H1 (cell line): ENCODE results near the gene HLA-DMB. TPM values are rescaled to one million over a fixed set of nuclear protein-coding genes. Genes with fewer than 3 reads are reported as not detected.
A peak's percentile ranks its signal among the peaks of the same experiment; 100 is the strongest.

ENCODE experiments used
- CTCF ChIA-PET: fragments of 300-600 bp; sonication (Branson Sonifier 250); formaldehyde crosslinking; loops from one replicate; lab custom pipeline; 2021; ENCODE audit not compliant: partially characterized antibody; lab: Charles Lee
- POLR2A ChIA-PET: fragments of 300-600 bp; sonication (Branson Sonifier 250); formaldehyde crosslinking; loops from one replicate; lab custom pipeline; 2021; ENCODE audit warnings: inconsistent platforms; ENCODE audit not compliant: partially characterized antibody; lab: Charles Lee
- DNase-seq, 2 experiments: peaks; one replicate each; pipeline versions ENCODE4 v3.0.0 to v3.0.0-alpha.2; 2010 to 2022; ENCODE audit warnings: low spot score in 2 of 2, low read depth in 1 of 2, mixed read lengths in 1 of 2
- FAIRE-seq: peaks from 2 replicates; lab custom pipeline; 2011; peaks lifted over from hg19 to GRCh38; lab: Jason Lieb, UNC
- H2AFZ ChIP-seq: 2 replicates; pipeline ENCODE4 v1.8.1; 2012; ENCODE audit warnings: low read length, inconsistent platforms
- H2AK5ac ChIP-seq: 2 replicates; pipeline ENCODE4 v1.6.1; 2013; ENCODE audit warnings: low read depth, low read length
- H2BK120ac ChIP-seq: replicated peaks from 2 replicates; pipeline ENCODE3; 2013; ENCODE audit warnings: low read depth, low read length, inconsistent platforms
- H2BK12ac ChIP-seq: 2 replicates; pipeline ENCODE4 v1.6.1; 2013; ENCODE audit warnings: low read depth, low read length
- H2BK15ac ChIP-seq: 2 replicates; pipeline ENCODE4 v1.6.1; 2013; ENCODE audit warnings: low read length
- H2BK20ac ChIP-seq: 2 replicates; pipeline ENCODE4 v1.6.1; 2013; ENCODE audit warnings: low read length
- H2BK5ac ChIP-seq: 2 replicates; pipeline ENCODE4 v1.6.1; 2013; ENCODE audit warnings: low read depth, low read length
- H3K14ac ChIP-seq: 2 replicates; pipeline ENCODE4 v1.6.1; 2013; ENCODE audit warnings: inconsistent platforms; ENCODE audit not compliant: insufficient read length
- H3K18ac ChIP-seq: 2 replicates; pipeline ENCODE4 v1.6.1; 2013; ENCODE audit warnings: low read length; ENCODE audit errors: extremely low read depth
- H3K23ac ChIP-seq: 2 replicates; pipeline ENCODE4 v1.6.1; 2013; ENCODE audit warnings: inconsistent platforms; ENCODE audit not compliant: insufficient read length
- H3K23me2 ChIP-seq: 2 replicates; pipeline ENCODE4 v1.6.1; 2013; ENCODE audit warnings: low read depth, low read length
- H3K27ac ChIP-seq: 2 replicates; pipeline ENCODE4 v1.6.1; 2011; ENCODE audit warnings: low read depth, low read length, inconsistent platforms
- H3K27me3 ChIP-seq, 4 experiments: replicated peaks in 1 of 4; 1 replicate in 1 of 4; 2 replicates in 3 of 4; pipeline versions ENCODE4 v1.6.1 to v1.8.1; 2011 to 2013; ENCODE audit warnings: low read length in 3 of 4, mild to moderate bottlenecking in 3 of 4, inconsistent platforms in 2 of 4, mixed read lengths in 2 of 4, moderate library complexity in 1 of 4; ENCODE audit not compliant: control insufficient read depth in 3 of 4, insufficient read depth in 3 of 4; ENCODE audit errors: extremely low read depth in 1 of 4
- H3K36me3 ChIP-seq, 4 experiments: 2 replicates each; pipeline versions ENCODE4 v1.6.1 to v1.8.1; 2011 to 2013; ENCODE audit warnings: mild to moderate bottlenecking in 4 of 4, low read length in 3 of 4, moderate library complexity in 2 of 4, control low read depth in 1 of 4, inconsistent platforms in 1 of 4; ENCODE audit not compliant: insufficient read depth in 4 of 4, control insufficient read depth in 2 of 4
- H3K4ac ChIP-seq: replicated peaks from 2 replicates; pipeline ENCODE3; 2013; ENCODE audit warnings: low read length, low read depth, mixed read lengths, inconsistent platforms; ENCODE audit not compliant: insufficient read length
- H3K4me1 ChIP-seq, 4 experiments: replicated peaks in 1 of 4; 1 replicate in 1 of 4; 2 replicates in 3 of 4; pipeline versions ENCODE4 v1.6.1 to v1.8.1; 2011 to 2013; ENCODE audit warnings: low read length in 3 of 4, inconsistent platforms in 2 of 4, mixed read lengths in 1 of 4; ENCODE audit not compliant: insufficient read depth in 4 of 4, control insufficient read depth in 3 of 4
- H3K4me2 ChIP-seq, 2 experiments: 2 replicates each; pipeline versions ENCODE4 v1.6.1 to v1.8.1; 2011 to 2013; ENCODE audit warnings: low read depth in 2 of 2, low read length in 2 of 2, control low read depth in 1 of 2, inconsistent platforms in 1 of 2, mild to moderate bottlenecking in 1 of 2; ENCODE audit not compliant: insufficient read depth in 1 of 2
- H3K4me3 ChIP-seq, 4 experiments: fragments of 200-600, 300-600 bp in 1 of 4; sonication (generic), shearing (Covaris generic), sonication (Bioruptor Twin) in 1 of 4; 2 replicates each; pipeline versions ENCODE4 v1.5.1 to v1.8.1; 2011 to 2016; ENCODE audit warnings: low read length in 4 of 4, low read depth in 3 of 4, control low read depth in 2 of 4, inconsistent platforms in 2 of 4, mild to moderate bottlenecking in 2 of 4, mixed read lengths in 1 of 4, moderate library complexity in 1 of 4; ENCODE audit not compliant: insufficient read depth in 2 of 4; ENCODE audit errors: extremely low read depth in 1 of 4
- H3K56ac ChIP-seq: replicated peaks from 2 replicates; pipeline ENCODE3; 2013; ENCODE audit warnings: low read depth, mild to moderate bottlenecking, mixed read lengths, low read length, inconsistent platforms; ENCODE audit not compliant: insufficient read length
- H3K79me1 ChIP-seq: 2 replicates; pipeline ENCODE4 v1.6.1; 2013; ENCODE audit warnings: low read depth, low read length, control low read depth
- H3K79me2 ChIP-seq, 2 experiments: 2 replicates each; pipeline versions ENCODE4 v1.6.1 to v1.8.1; 2012 to 2013; ENCODE audit warnings: low read length in 2 of 2, mild to moderate bottlenecking in 2 of 2, inconsistent platforms in 1 of 2; ENCODE audit not compliant: insufficient read depth in 2 of 2, control insufficient read depth in 1 of 2
- H3K9ac ChIP-seq, 4 experiments: replicated peaks in 1 of 4; 1 replicate in 1 of 4; 2 replicates in 3 of 4; pipeline versions ENCODE4 v1.6.1 to v1.8.1; 2011 to 2013; ENCODE audit warnings: low read depth in 3 of 4, low read length in 3 of 4, control low read depth in 2 of 4, mild to moderate bottlenecking in 2 of 4, moderate library complexity in 2 of 4, inconsistent platforms in 1 of 4; ENCODE audit errors: extremely low read depth in 1 of 4
- H3K9me3 ChIP-seq, 2 experiments: 2 replicates each; pipeline versions ENCODE4 v1.6.1 to v1.8.1; 2012 to 2013; ENCODE audit warnings: mild to moderate bottlenecking in 2 of 2, moderate library complexity in 2 of 2, control low read depth in 1 of 2, inconsistent platforms in 1 of 2, low read depth in 1 of 2, low read length in 1 of 2, mixed read lengths in 1 of 2; ENCODE audit not compliant: insufficient read depth in 2 of 2
- H4K20me1 ChIP-seq, 2 experiments: replicated peaks in 1 of 2; 2 replicates each; pipeline versions ENCODE3 to v1.8.1; 2011 to 2013; ENCODE audit warnings: inconsistent platforms in 2 of 2, low read length in 2 of 2, mild to moderate bottlenecking in 1 of 2; ENCODE audit not compliant: insufficient read depth in 2 of 2, control insufficient read depth in 1 of 2
- H4K5ac ChIP-seq: 2 replicates; pipeline ENCODE4 v1.6.1; 2013; ENCODE audit warnings: low read length, low read depth, mixed read lengths, inconsistent platforms; ENCODE audit not compliant: insufficient read length
- H4K8ac ChIP-seq: 2 replicates; pipeline ENCODE4 v1.8.0; 2013; ENCODE audit warnings: mild to moderate bottlenecking, moderate library complexity, low read length, inconsistent platforms; ENCODE audit not compliant: insufficient read depth; ENCODE audit errors: extremely low read depth
- H4K91ac ChIP-seq: replicated peaks from 2 replicates; pipeline ENCODE3; 2013; ENCODE audit warnings: low read length, mixed read lengths, inconsistent platforms; ENCODE audit not compliant: insufficient read length
- BCL11A ChIP-seq, 2 experiments: IDR thresholded peaks; one replicate each; pipeline ENCODE4 v1.6.1; 2011; ENCODE audit warnings: low read depth in 2 of 2, low read length in 2 of 2, mild to moderate bottlenecking in 2 of 2
- POLR2AphosphoS5 ChIP-seq: IDR thresholded peaks from 2 replicates; pipeline ENCODE4 v1.6.1; 2011; ENCODE audit warnings: low read depth, low read length
- WGBS, 2 experiments: shearing (Covaris generic) in 1 of 2; methylation state at CpG; one replicate each; pipeline versions ENCODE4 v1.1.6 to v1.1.7; 2013 to 2015; ENCODE audit warnings: low lambda C conversion rate in 2 of 2, mixed read lengths in 2 of 2, inconsistent platforms in 1 of 2, low coverage in 1 of 2, missing lambda C conversion rate in 1 of 2; ENCODE audit not compliant: insufficient replicate concordance in 2 of 2, insufficient coverage in 1 of 2, insufficient read length in 1 of 2; ENCODE audit errors: extremely low coverage in 1 of 2, missing lambda C conversion rate in 1 of 2; 5-methylcytosine and 5-hydroxymethylcytosine counted together
- polyA plus RNA-seq, 7 experiments: library from polyadenylated mRNA; depleted of rRNA in 3 of 7; stranded (reverse) in 5 of 7; unstranded in 2 of 7; fragments of >200 nt in 5 of 7; fragments of 200-250 nt in 2 of 7; gene quantifications; 1 replicate in 5 of 7; 2 replicates in 1 of 7; 4 replicates in 1 of 7; pipeline versions ENCODE4 v1.2.1 to v1.2.3, GENCODE V29; 2011 to 2013; ENCODE audit warnings: missing spikeins in 2 of 7, mixed read lengths in 2 of 7
- total RNA-seq: library from RNA; stranded (reverse); fragmentation: NEBNext Ultra II Directional; extraction: Animal tissue kit (Norgen Biotek cat#: 25700); gene quantifications from 2 replicates; pipeline ENCODE4 v1.2.1, GENCODE V29; 2021

The HLA-DMB gene
- total and polyA plus RNA-seq, 2 of the 8 experiments (the other 6 are each of a cell fraction or from before 2014, with no cell fraction given) = 2.7 to 4.7 TPM

- ChIA-PET POLR2A (interaction anchor here (0.6 to 33.3 kb wide), 7 partner anchors 2 to 435 kb away, joined by 3 to 1158 read pairs (median 4); partner anchors contain the start of genes B3GALT4, BRD2, HLA-DMA and RING1), CTCF (interaction anchor here (0.6 to 1.4 kb wide), 4 partner anchors 10 to 91 kb away, joined by 3 to 6 read pairs (median 4); partner anchors contain the start of gene HLA-DMA)
- WGBS, 2 experiments = 95% methylated on average over 10 of the region's 10 CpGs; no CpG with 5 or more reads in 1 of the 2 experiments
- H2BK5ac ChIP-seq = no peak overlapping the region
- H3K79me2 ChIP-seq = peaks cover 43 to 73% of the 10 kb centered on the region in 2 experiments
- no peak overlapping the region for H2BK20ac ChIP-seq
- no peak overlapping the region for H2BK15ac ChIP-seq
- FAIRE-seq (no peak), DNase-seq (no peak)
- peak; percentile 72 for TF ChIP-seq POLR2AphosphoS5
- TF ChIP-seq BCL11A (IDR thresholded peaks at IDR 0.05; ENCODE audit: low read depth in 2 of 2, low read length in 2 of 2) = no peak
- H3K23ac ChIP-seq = no peak overlapping the region
- no peak overlapping the region for H3K27ac ChIP-seq
- H3K36me3 ChIP-seq = peaks cover 62 to 98% (median 81%) of the 10 kb centered on the region in 4 experiments
- H3K56ac ChIP-seq = no peak overlapping the region
- no peak overlapping the region for H4K5ac ChIP-seq
- H2BK120ac ChIP-seq = no peak overlapping the region
- H4K8ac ChIP-seq = no peak overlapping the region; the same call in 1 of the 2 replicates
- no peak overlapping the region for H2BK12ac ChIP-seq
- no peaks in the 10 kb centered on the region for H3K27me3 ChIP-seq
- no peak overlapping the region for H3K14ac ChIP-seq
- H2AFZ ChIP-seq = no peak overlapping the region
- no peak overlapping the region for H2AK5ac ChIP-seq
- no peak overlapping the region for H3K4ac ChIP-seq
- peaks cover 0 to 11% (median 6%) of the 10 kb centered on the region in 4 experiments; a peak in 5 of 7 replicates for H3K4me1 ChIP-seq
- H3K18ac ChIP-seq = no peak overlapping the region
- peaks cover 66 to 71% of the 10 kb centered on the region in 2 experiments for H4K20me1 ChIP-seq
- H3K4me3 ChIP-seq = no peak overlapping the region
- H4K91ac ChIP-seq = no peak overlapping the region
- H3K9ac ChIP-seq = no peak overlapping the region
- H3K4me2 ChIP-seq = no peak overlapping the region; a peak in 1 of 4 replicates
- H3K79me1 ChIP-seq = peaks cover 11% of the 10 kb centered on the region
- peaks cover 14% of the 10 kb centered on the region for H3K23me2 ChIP-seq
- no peaks in the 10 kb centered on the region; a peak in 2 of 4 replicates for H3K9me3 ChIP-seq
Observed at GRCh38 chr6:32977272-32977952, 36.6 kb upstream of the HLA-DMB start.
